Endothelial cell of umbilical vein (primary cell): ENCODE data around the gene ECI1. TPM values are rescaled to one million over a fixed set of nuclear protein-coding genes. Genes with fewer than 3 reads are reported as not detected.

ENCODE experiments used
- BruUV-seq: library from RNA; stranded (reverse); fragments of 400-500 nt; replicated peaks from 2 replicates; lab custom pipeline; 2021; lab: Mats Ljungman, UMichigan
- CTCF ChIA-PET: fragments of 300-600, 350-600 bp; sonication (Branson Sonifier 250); formaldehyde crosslinking; loops from one replicate; lab custom pipeline; 2021; ENCODE audit warnings: antibody characterized with exemption, inconsistent platforms; lab: Charles Lee
- POLR2A ChIA-PET: fragments of 300-600, 350-600 bp; sonication (Branson Sonifier 250); formaldehyde crosslinking; loops from one replicate; lab custom pipeline; 2021; ENCODE audit warnings: antibody characterized with exemption, inconsistent platforms; lab: Charles Lee
- DNase-seq: peaks from one replicate; pipeline ENCODE4 v3.0.0-alpha.2; 2011; ENCODE audit warnings: low read depth, low spot score
- FAIRE-seq: peaks from 2 replicates; lab custom pipeline; 2011; peaks lifted over from hg19 to GRCh38; lab: Jason Lieb, UNC
- H2AFZ ChIP-seq: 2 replicates; pipeline ENCODE4 v1.6.0; 2012; ENCODE audit warnings: low read depth, low read length, control low read depth, inconsistent platforms
- H3K27ac ChIP-seq: 2 replicates; pipeline ENCODE4 v1.5.1; 2011; ENCODE audit warnings: low read depth, mild to moderate bottlenecking, control low read depth, low read length, moderate library complexity; ENCODE audit not compliant: insufficient read depth
- H3K27me3 ChIP-seq, 2 experiments: 2 replicates each; pipeline versions ENCODE4 v1.6.0 to v1.6.1; 2011; ENCODE audit warnings: low read length in 2 of 2, mixed read lengths in 1 of 2; ENCODE audit not compliant: control insufficient read depth in 2 of 2, insufficient read depth in 2 of 2
- H3K36me3 ChIP-seq, 2 experiments: 2 replicates in 1 of 2; 3 replicates in 1 of 2; pipeline ENCODE4 v1.5.1; 2011; ENCODE audit warnings: low read length in 2 of 2, mild to moderate bottlenecking in 1 of 2, moderate library complexity in 1 of 2; ENCODE audit not compliant: control insufficient read depth in 2 of 2, insufficient read depth in 2 of 2; ENCODE audit errors: extremely low read depth in 1 of 2
- H3K4me1 ChIP-seq: 3 replicates; pipeline ENCODE4 v1.5.1; 2011; ENCODE audit warnings: mild to moderate bottlenecking, low read length; ENCODE audit not compliant: control insufficient read depth, insufficient read depth; ENCODE audit errors: extremely low read depth
- H3K4me2 ChIP-seq: 2 replicates; pipeline ENCODE4 v1.6.1; 2011; ENCODE audit warnings: low read length, control low read depth, mixed read lengths; ENCODE audit not compliant: insufficient read depth
- H3K4me3 ChIP-seq, 3 experiments: fragments of 200-600 bp in 1 of 3; sonication (generic), shearing (Covaris generic) in 1 of 3; replicated peaks in 1 of 3; 2 replicates each; pipeline ENCODE4 v1.5.1; 2011 to 2016; ENCODE audit warnings: control low read depth in 3 of 3, low read length in 3 of 3, mild to moderate bottlenecking in 2 of 3, inconsistent platforms in 1 of 3, low read depth in 1 of 3, moderate library complexity in 1 of 3; ENCODE audit not compliant: insufficient read depth in 1 of 3
- H3K79me2 ChIP-seq: 2 replicates; pipeline ENCODE4 v1.6.0; 2012; ENCODE audit warnings: low read length, inconsistent platforms; ENCODE audit not compliant: control insufficient read depth, insufficient read depth
- H3K9ac ChIP-seq: replicated peaks from 2 replicates; pipeline ENCODE3; 2011; ENCODE audit warnings: low read length, control low read depth; ENCODE audit not compliant: insufficient read depth; ENCODE audit errors: extremely low read depth
- H3K9me1 ChIP-seq: replicated peaks from 3 replicates; pipeline ENCODE4 v1.6.0; 2011; ENCODE audit warnings: mild to moderate bottlenecking, low read length; ENCODE audit not compliant: control insufficient read depth, insufficient read depth; ENCODE audit errors: extremely low read depth
- H3K9me3 ChIP-seq: replicated peaks from 2 replicates; pipeline ENCODE4 v1.5.1; 2012; ENCODE audit warnings: low read length, inconsistent platforms; ENCODE audit not compliant: control insufficient read depth, insufficient read depth
- H4K20me1 ChIP-seq: replicated peaks from 2 replicates; pipeline ENCODE3; 2011; ENCODE audit warnings: mild to moderate bottlenecking, low read length; ENCODE audit not compliant: control insufficient read depth, insufficient read depth; ENCODE audit errors: extremely low read depth
- EZH2 ChIP-seq: IDR thresholded peaks from 2 replicates; pipeline ENCODE4 v1.6.1; 2012; ENCODE audit warnings: borderline replicate concordance, low read depth, mild to moderate bottlenecking, moderate library complexity, low read length, inconsistent platforms; ENCODE audit not compliant: severe bottlenecking
- FOS ChIP-seq: IDR thresholded peaks from 2 replicates; pipeline ENCODE4 v1.6.1; 2011; ENCODE audit warnings: mild to moderate bottlenecking, low read length, moderate library complexity, borderline replicate concordance; ENCODE audit not compliant: insufficient read depth
- GATA2 ChIP-seq: IDR thresholded peaks from 2 replicates; pipeline ENCODE4 v1.7.0; 2011; ENCODE audit warnings: low read depth, mild to moderate bottlenecking, moderate library complexity, mixed read lengths, low read length; ENCODE audit not compliant: insufficient read length, insufficient read depth
- JUN ChIP-seq: IDR thresholded peaks from 2 replicates; pipeline ENCODE4 v1.6.1; 2011; ENCODE audit warnings: borderline replicate concordance, low read depth; ENCODE audit not compliant: insufficient read length, insufficient read depth
- MYC ChIP-seq: IDR thresholded peaks from one replicate; pipeline ENCODE4 v1.6.1; 2011; ENCODE audit warnings: mild to moderate bottlenecking, low read depth, low read length
- POLR2A ChIP-seq: IDR thresholded peaks from 2 replicates; pipeline ENCODE4 v1.6.1; 2012; ENCODE audit warnings: low read depth, mild to moderate bottlenecking, control low read depth, low read length
- POLR2AphosphoS5 ChIP-seq: IDR thresholded peaks from 2 replicates; pipeline ENCODE4 v1.6.1; 2012; ENCODE audit warnings: low read depth, mild to moderate bottlenecking, control low read depth, low read length, moderate library complexity; ENCODE audit not compliant: insufficient read depth
- dilution Hi-C: fragments of 300-500 bp; cut with MboI; formaldehyde crosslinking; loops from one replicate; pipeline ENCODE4 v1.15.0; 2019; ENCODE audit warnings: low sequenced_read_pairs; ENCODE audit not compliant: extremely low pct_ligation_motif_present
- intact Hi-C: fragments of 100-400 bp; cut with micrococcal nuclease; formaldehyde crosslinking; loops from one replicate; pipeline ENCODE4 v1.10.0; 2022
- polyA plus RNA-seq, 4 experiments: library from polyadenylated mRNA; depleted of rRNA in 3 of 4; stranded (reverse) in 3 of 4; unstranded in 1 of 4; fragments of >200 nt; gene quantifications; 2 replicates each; pipeline versions ENCODE4 v1.2.1 to v1.2.3, GENCODE V29; 2011 to 2012; ENCODE audit warnings: missing spikeins in 1 of 4
- total RNA-seq: library from RNA; stranded (reverse); gene quantifications from 2 replicates; pipeline ENCODE4 v1.2.3, GENCODE V29; 2021
- TF ChIP-seq, protein P1 (sequence below): IDR thresholded peaks from 2 replicates; pipeline ENCODE4 v1.6.1; 2011; ENCODE audit not compliant: insufficient read depth, insufficient read length
- TF ChIP-seq, protein P2 (sequence below), 2 donors: IDR thresholded peaks; 1 replicate in 1 of 2; 2 replicates in 1 of 2; pipeline ENCODE4 v1.5.1; 2011; ENCODE audit warnings: low read length in 2 of 2, mild to moderate bottlenecking in 2 of 2, moderate library complexity in 2 of 2, control low read depth in 1 of 2, inconsistent platforms in 1 of 2, low read depth in 1 of 2; ENCODE audit not compliant: insufficient read depth in 1 of 2; ENCODE audit errors: extremely low read depth in 1 of 2

The ECI1 gene
- total and polyA plus RNA-seq, 2 donors (not counting 3 experiments of a cell fraction or from before 2014, with no cell fraction given), result 43.6 to 48.3 TPM

DNA sequence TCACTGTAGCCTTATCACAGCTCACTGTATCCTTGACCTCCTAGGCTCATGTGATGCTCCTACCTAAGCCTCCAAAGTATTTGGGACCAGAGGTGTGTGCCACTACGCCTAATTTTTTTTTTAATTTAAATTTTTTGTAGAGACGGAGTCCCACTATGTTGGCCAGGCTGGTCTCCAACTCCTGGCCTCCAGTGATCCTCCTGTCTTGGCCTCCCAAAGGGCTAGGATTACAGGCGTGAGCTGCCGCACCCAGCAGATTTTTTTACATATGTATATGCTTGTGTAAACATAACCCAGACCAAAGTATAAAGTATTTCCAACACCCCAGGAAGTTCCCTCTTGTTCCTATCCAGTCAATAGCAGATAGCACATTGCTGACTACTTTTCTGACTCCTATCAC, 35.1 kb downstream of the ECI1 start:
- no peak overlapping the region for H3K9ac ChIP-seq
- H4K20me1 ChIP-seq, result no peaks in the 10 kb centered on the region
- no peaks in the 10 kb centered on the region for H3K9me3 ChIP-seq
- no peak overlapping the region for H3K4me3 ChIP-seq
- no peak for TF ChIP-seq POLR2A
- TF ChIP-seq FOS, result no peak
- TF ChIP-seq, protein P1, sequence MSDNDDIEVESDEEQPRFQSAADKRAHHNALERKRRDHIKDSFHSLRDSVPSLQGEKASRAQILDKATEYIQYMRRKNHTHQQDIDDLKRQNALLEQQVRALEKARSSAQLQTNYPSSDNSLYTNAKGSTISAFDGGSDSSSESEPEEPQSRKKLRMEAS, result no peak
- TF ChIP-seq EZH2, result no peak
- TF ChIP-seq MYC, result no peak
- TF ChIP-seq GATA2, result no peak
- TF ChIP-seq POLR2AphosphoS5, result no peak
- TF ChIP-seq JUN, result no peak
- TF ChIP-seq, protein P2, sequence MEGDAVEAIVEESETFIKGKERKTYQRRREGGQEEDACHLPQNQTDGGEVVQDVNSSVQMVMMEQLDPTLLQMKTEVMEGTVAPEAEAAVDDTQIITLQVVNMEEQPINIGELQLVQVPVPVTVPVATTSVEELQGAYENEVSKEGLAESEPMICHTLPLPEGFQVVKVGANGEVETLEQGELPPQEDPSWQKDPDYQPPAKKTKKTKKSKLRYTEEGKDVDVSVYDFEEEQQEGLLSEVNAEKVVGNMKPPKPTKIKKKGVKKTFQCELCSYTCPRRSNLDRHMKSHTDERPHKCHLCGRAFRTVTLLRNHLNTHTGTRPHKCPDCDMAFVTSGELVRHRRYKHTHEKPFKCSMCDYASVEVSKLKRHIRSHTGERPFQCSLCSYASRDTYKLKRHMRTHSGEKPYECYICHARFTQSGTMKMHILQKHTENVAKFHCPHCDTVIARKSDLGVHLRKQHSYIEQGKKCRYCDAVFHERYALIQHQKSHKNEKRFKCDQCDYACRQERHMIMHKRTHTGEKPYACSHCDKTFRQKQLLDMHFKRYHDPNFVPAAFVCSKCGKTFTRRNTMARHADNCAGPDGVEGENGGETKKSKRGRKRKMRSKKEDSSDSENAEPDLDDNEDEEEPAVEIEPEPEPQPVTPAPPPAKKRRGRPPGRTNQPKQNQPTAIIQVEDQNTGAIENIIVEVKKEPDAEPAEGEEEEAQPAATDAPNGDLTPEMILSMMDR (IDR thresholded peaks at IDR 0.05; ENCODE audit: extremely low read depth in 1 of 2, insufficient read depth in 1 of 2, low read depth in 1 of 2, low read length in 2 of 2), result no peak
- BruUV-seq, result no TSS peak
- H3K27ac ChIP-seq, result no peak overlapping the region
- H3K36me3 ChIP-seq, result no peaks in the 10 kb centered on the region
- POLR2A ChIA-PET, result no interaction called here
- no peak overlapping the region for H2AFZ ChIP-seq
- no peaks in the 10 kb centered on the region for H3K27me3 ChIP-seq
- peaks cover 25% of the 10 kb centered on the region for H3K79me2 ChIP-seq
- CTCF ChIA-PET, result interaction anchor here (1.6 kb wide), 1 partner anchor 35 kb away, joined by 8 read pairs; the partner anchor contains the start of gene ECI1
- H3K9me1 ChIP-seq, result no peaks in the 10 kb centered on the region
- dilution Hi-C loops, result no loop called here
- peaks cover 15% of the 10 kb centered on the region for H3K4me1 ChIP-seq
- no peak overlapping the region for H3K4me2 ChIP-seq
- intact Hi-C loops, result no loop called here
- FAIRE-seq, result peak; percentile 60
- no peak for DNase-seq
